Activated CD4-positive, alpha-beta memory T cell treated with anti-CD3 and anti-CD28 coated beads for 36 hours (primary cell): ENCODE results near the gene ANTXR2. TPM values are rescaled to one million over a fixed set of nuclear protein-coding genes. Genes with fewer than 3 reads are reported as not detected.

Source experiments
- CTCF ChIA-PET: fragments of 350-600 bp; sonication (Branson Sonifier 250); formaldehyde crosslinking; loops from one replicate; lab custom pipeline; 2021; ENCODE audit warnings: antibody characterized with exemption, inconsistent platforms; lab: Charles Lee
- POLR2A ChIA-PET: fragments of 350-600 bp; sonication (Branson Sonifier 250); formaldehyde crosslinking; loops from one replicate; lab custom pipeline; 2021; ENCODE audit warnings: antibody characterized with exemption; lab: Charles Lee
- DNase-seq: peaks from one replicate; pipeline ENCODE4 v3.0.0-alpha.2; 2020
- H3K27ac Mint-ChIP-seq: one replicate; pipeline ENCODE4 v1.8.0; 2021; ENCODE audit warnings: mixed read lengths
- H3K27me3 Mint-ChIP-seq: one replicate; pipeline ENCODE4 v1.8.0; 2021; ENCODE audit warnings: mixed read lengths
- H3K36me3 Mint-ChIP-seq: one replicate; pipeline ENCODE4 v1.8.0; 2021; ENCODE audit warnings: mixed read lengths
- H3K4me1 Mint-ChIP-seq: one replicate; pipeline ENCODE4 v1.8.0; 2021; ENCODE audit warnings: low read depth, mixed read lengths
- H3K4me3 Mint-ChIP-seq: one replicate; pipeline ENCODE4 v1.8.0; 2021; ENCODE audit warnings: mild to moderate bottlenecking, mixed read lengths
- H3K9me3 Mint-ChIP-seq: one replicate; pipeline ENCODE4 v1.8.0; 2021; ENCODE audit warnings: mixed read lengths
- intact Hi-C: fragments of 100-400 bp; cut with micrococcal nuclease; formaldehyde crosslinking; loops from one replicate; pipeline ENCODE4 v1.15.1; 2023
- total RNA-seq, 2 experiments: library from RNA; stranded (reverse); gene quantifications; one replicate each; pipeline ENCODE4 v1.2.3, GENCODE V29; 2021

The ANTXR2 gene
- total RNA-seq, 2 experiments from 2014 or later, result 12.6 to 14.4 TPM

- Mint-ChIP-seq H3K4me3 (no peak overlapping the region), H3K4me1 (no peaks in the 10 kb centered on the region), H3K9me3 (peaks cover 8% of the 10 kb centered on the region), H3K36me3 (no peaks in the 10 kb centered on the region), H3K27ac (no peak overlapping the region), H3K27me3 (no peaks in the 10 kb centered on the region)
- ChIA-PET POLR2A (no interaction called here), CTCF (no interaction called here)
- no peak for DNase-seq
- intact Hi-C loops, result no loop called here
Measured at GRCh38 chr4:79875344-79875899, 197.6 kb downstream of the ANTXR2 start.

- H3K9me3 Mint-ChIP-seq, result peaks cover 8% of the 10 kb centered on the region
- H3K4me1 Mint-ChIP-seq, result no peaks in the 10 kb centered on the region
- H3K4me3 Mint-ChIP-seq, result no peak overlapping the region
- CTCF ChIA-PET, result no interaction called here
- POLR2A ChIA-PET, result no interaction called here
- DNase-seq, result no peak
- no peak overlapping the region for H3K27ac Mint-ChIP-seq
- intact Hi-C loops, result no loop called here
- peaks cover 2% of the 10 kb centered on the region for H3K27me3 Mint-ChIP-seq
- H3K36me3 Mint-ChIP-seq, result no peaks in the 10 kb centered on the region
Measured at GRCh38 chr4:79874197-79874596, 198.8 kb downstream of the ANTXR2 start.

- no peak overlapping the region for H3K27ac Mint-ChIP-seq
- CTCF ChIA-PET, result no interaction called here
- intact Hi-C loops, result no loop called here
- H3K27me3 Mint-ChIP-seq, result peaks cover 2% of the 10 kb centered on the region
- H3K9me3 Mint-ChIP-seq, result peaks cover under 1% of the 10 kb centered on the region
- no peak overlapping the region for H3K4me3 Mint-ChIP-seq
- DNase-seq, result no peak
- POLR2A ChIA-PET, result no interaction called here
- no peaks in the 10 kb centered on the region for H3K36me3 Mint-ChIP-seq
- no peaks in the 10 kb centered on the region for H3K4me1 Mint-ChIP-seq
Measured at GRCh38 chr4:79872738-79873137, 200.3 kb downstream of the ANTXR2 start.

- Mint-ChIP-seq H3K9me3 (no peaks in the 10 kb centered on the region), H3K27me3 (peaks cover 2% of the 10 kb centered on the region), H3K36me3 (no peaks in the 10 kb centered on the region), H3K4me3 (no peak overlapping the region), H3K27ac (no peak overlapping the region), H3K4me1 (no peaks in the 10 kb centered on the region)
- ChIA-PET CTCF (no interaction called here), POLR2A (no interaction called here)
- intact Hi-C loops, result no loop called here
- no peak for DNase-seq
Measured at GRCh38 chr4:79871961-79872360, 201.1 kb downstream of the ANTXR2 start.

GRCh38 chr4:79869597-79870237 lies 203.3 kb downstream of the ANTXR2 start:
- Mint-ChIP-seq H3K4me1 (no peaks in the 10 kb centered on the region), H3K27ac (no peak overlapping the region), H3K9me3 (no peaks in the 10 kb centered on the region), H3K27me3 (peaks cover 2% of the 10 kb centered on the region), H3K36me3 (no peaks in the 10 kb centered on the region), H3K4me3 (no peak overlapping the region)
- no peak for DNase-seq
- POLR2A ChIA-PET, result no interaction called here
- intact Hi-C loops, result no loop called here
- CTCF ChIA-PET, result no interaction called here

- Mint-ChIP-seq H3K36me3 (no peaks in the 10 kb centered on the region), H3K27ac (no peak overlapping the region), H3K27me3 (peaks cover 2% of the 10 kb centered on the region), H3K4me1 (no peaks in the 10 kb centered on the region), H3K9me3 (no peaks in the 10 kb centered on the region), H3K4me3 (no peak overlapping the region)
- intact Hi-C loops, result no loop called here
- ChIA-PET POLR2A (no interaction called here), CTCF (no interaction called here)
- DNase-seq, result no peak
Measured at GRCh38 chr4:79865201-79865597, 207.8 kb downstream of the ANTXR2 start.

- H3K4me1 Mint-ChIP-seq, result no peaks in the 10 kb centered on the region
- no peak overlapping the region for H3K27ac Mint-ChIP-seq
- ChIA-PET POLR2A (no interaction called here), CTCF (no interaction called here)
- peaks cover 2% of the 10 kb centered on the region for H3K27me3 Mint-ChIP-seq
- no peaks in the 10 kb centered on the region for H3K36me3 Mint-ChIP-seq
- intact Hi-C loops, result no loop called here
- no peak overlapping the region for H3K4me3 Mint-ChIP-seq
- no peaks in the 10 kb centered on the region for H3K9me3 Mint-ChIP-seq
- DNase-seq, result no peak
Measured at GRCh38 chr4:79864500-79865200, 208.4 kb downstream of the ANTXR2 start.

GRCh38 chr4:79863333-79863732 lies 209.7 kb downstream of the ANTXR2 start:
- intact Hi-C loops, result no loop called here
- Mint-ChIP-seq H3K9me3 (no peaks in the 10 kb centered on the region), H3K27me3 (no peaks in the 10 kb centered on the region), H3K27ac (no peak overlapping the region), H3K36me3 (no peaks in the 10 kb centered on the region), H3K4me1 (no peaks in the 10 kb centered on the region), H3K4me3 (no peak overlapping the region)
- CTCF ChIA-PET, result no interaction called here
- DNase-seq, result no peak
- POLR2A ChIA-PET, result no interaction called here

- Mint-ChIP-seq H3K36me3 (no peaks in the 10 kb centered on the region), H3K4me1 (no peaks in the 10 kb centered on the region), H3K4me3 (no peak overlapping the region), H3K27ac (no peak overlapping the region), H3K9me3 (no peaks in the 10 kb centered on the region), H3K27me3 (no peaks in the 10 kb centered on the region)
- DNase-seq, result no peak
- POLR2A ChIA-PET, result no interaction called here
- CTCF ChIA-PET, result no interaction called here
- intact Hi-C loops, result no loop called here
Measured at GRCh38 chr4:79862821-79863220, 210.2 kb downstream of the ANTXR2 start.

GRCh38 chr4:79857811-79858210 lies 215.2 kb downstream of the ANTXR2 start:
- ChIA-PET CTCF (no interaction called here), POLR2A (no interaction called here)

GRCh38 chr4:79856196-79856595 lies 216.8 kb downstream of the ANTXR2 start:
- intact Hi-C loops, result no loop called here
- no peak overlapping the region for H3K27ac Mint-ChIP-seq
- CTCF ChIA-PET, result no interaction called here
- H3K4me3 Mint-ChIP-seq, result no peak overlapping the region
- no peaks in the 10 kb centered on the region for H3K27me3 Mint-ChIP-seq
- H3K4me1 Mint-ChIP-seq, result no peaks in the 10 kb centered on the region
- DNase-seq, result no peak
- H3K36me3 Mint-ChIP-seq, result no peaks in the 10 kb centered on the region
- no peaks in the 10 kb centered on the region for H3K9me3 Mint-ChIP-seq
- POLR2A ChIA-PET, result no interaction called here

More at GRCh38 chr4:79857811-79858210, 215.2 kb downstream of the ANTXR2 start:
- Mint-ChIP-seq H3K4me3 (no peak overlapping the region), H3K9me3 (no peaks in the 10 kb centered on the region), H3K4me1 (no peaks in the 10 kb centered on the region), H3K27me3 (no peaks in the 10 kb centered on the region), H3K36me3 (no peaks in the 10 kb centered on the region), H3K27ac (no peak overlapping the region)
- no peak for DNase-seq
- intact Hi-C loops, result no loop called here

- Mint-ChIP-seq H3K27me3 (no peaks in the 10 kb centered on the region), H3K4me1 (no peaks in the 10 kb centered on the region), H3K4me3 (no peak overlapping the region), H3K9me3 (no peaks in the 10 kb centered on the region), H3K36me3 (no peaks in the 10 kb centered on the region), H3K27ac (no peak overlapping the region)
- POLR2A ChIA-PET, result no interaction called here
- CTCF ChIA-PET, result no interaction called here
- intact Hi-C loops, result no loop called here
- no peak for DNase-seq
Measured at GRCh38 chr4:79854856-79855502, 218.1 kb downstream of the ANTXR2 start.
